ENCODE measurements around the gene FOSB.

FOSB gene

GRCh38 chr19:45442778-45443461 is 24.9 kb upstream of the FOSB start:
- peak; percentile 49 for DNase-seq

- peak; percentile 89 for DNase-seq
These were observed 24.1 kb upstream of the FOSB start for GRCh38 chr19:45443462-45444317.

- peak; percentile 67 for DNase-seq
These were observed 23.3 kb upstream of the FOSB start for GRCh38 chr19:45444318-45445041.

GRCh38 chr19:45445139-45445538 is 22.7 kb upstream of the FOSB start:
- no peak for DNase-seq

- DNase-seq, result peak; percentile 43
These were observed 21.5 kb upstream of the FOSB start for GRCh38 chr19:45446295-45446694.

GRCh38 chr19:45446944-45447343 is 20.9 kb upstream of the FOSB start:
- DNase-seq, result no peak

- DNase-seq, result no peak
These were observed 19.4 kb upstream of the FOSB start for GRCh38 chr19:45448425-45448756.

- no peak for DNase-seq
These were observed 18.9 kb upstream of the FOSB start for GRCh38 chr19:45448887-45449299.

GRCh38 chr19:45450012-45450333 is 17.8 kb upstream of the FOSB start:
- no peak for DNase-seq

- peak; percentile 77 for DNase-seq
These were observed 16.5 kb upstream of the FOSB start for GRCh38 chr19:45451131-45451849.

- no peak for DNase-seq
These were observed 15.9 kb upstream of the FOSB start for GRCh38 chr19:45451850-45452387.

GRCh38 chr19:45455707-45456499 is 11.9 kb upstream of the FOSB start:
- peak; percentile 99 for DNase-seq

- DNase-seq, result no peak
These were observed 11.3 kb upstream of the FOSB start for GRCh38 chr19:45456500-45456815.

- DNase-seq, result no peak
These were observed 10.0 kb upstream of the FOSB start for GRCh38 chr19:45457776-45458175.

- no peak for DNase-seq
These were observed 6.9 kb upstream of the FOSB start for GRCh38 chr19:45460807-45461347.

GRCh38 chr19:45462174-45462573 is 5.6 kb upstream of the FOSB start:
- DNase-seq, result no peak

GRCh38 chr19:45463241-45463640 is 4.6 kb upstream of the FOSB start:
- DNase-seq, result no peak

- DNase-seq, result no peak
These were observed 3.5 kb upstream of the FOSB start for GRCh38 chr19:45464274-45464673.

GRCh38 chr19:45464852-45465441 is 2.8 kb upstream of the FOSB start:
- no peak for DNase-seq

- no peak for DNase-seq
These were observed 711 bp upstream of the FOSB start for GRCh38 chr19:45467115-45467455.

- no peak for DNase-seq
These were observed 409 bp downstream of the FOSB start for GRCh38 chr19:45468159-45468651.
